Measurements from ENCODE around the gene ANP32E.

The ANP32E gene

GRCh38 chr1:150186789-150187559 is 48.9 kb downstream of the ANP32E start:
- TF ChIP-seq TAF1 (IDR thresholded peaks at IDR 0.05; ENCODE audit: borderline replicate concordance, insufficient read depth, low read length), result no peak
- TF ChIP-seq FOXP2 (optimal IDR thresholded peaks at IDR 0.05; ENCODE audit: borderline replicate concordance, extremely low read depth, extremely low read length, insufficient read depth), result no peak
- TF ChIP-seq SIN3A (IDR thresholded peaks at IDR 0.05; ENCODE audit: borderline replicate concordance, insufficient read depth, low read length), result no peak
- TF ChIP-seq POLR2AphosphoS5 (IDR thresholded peaks at IDR 0.05; ENCODE audit: low read depth, low read length), result no peak
- TF ChIP-seq REST (IDR thresholded peaks at IDR 0.05; ENCODE audit: insufficient read depth in 1 of 2, low read depth in 2 of 2, low read length in 2 of 2), result no peak

GRCh38 chr1:150185481-150185880 is 50.4 kb downstream of the ANP32E start:
- TF ChIP-seq POLR2AphosphoS5 (IDR thresholded peaks at IDR 0.05; ENCODE audit: low read depth, low read length) (no peak), SIN3A (IDR thresholded peaks at IDR 0.05; ENCODE audit: borderline replicate concordance, insufficient read depth, low read length) (no peak), FOXP2 (optimal IDR thresholded peaks at IDR 0.05; ENCODE audit: borderline replicate concordance, extremely low read depth, extremely low read length, insufficient read depth) (no peak), TAF1 (IDR thresholded peaks at IDR 0.05; ENCODE audit: borderline replicate concordance, insufficient read depth, low read length) (no peak), REST (IDR thresholded peaks at IDR 0.05; ENCODE audit: insufficient read depth in 1 of 2, low read depth in 2 of 2, low read length in 2 of 2) (no peak)

DNA sequence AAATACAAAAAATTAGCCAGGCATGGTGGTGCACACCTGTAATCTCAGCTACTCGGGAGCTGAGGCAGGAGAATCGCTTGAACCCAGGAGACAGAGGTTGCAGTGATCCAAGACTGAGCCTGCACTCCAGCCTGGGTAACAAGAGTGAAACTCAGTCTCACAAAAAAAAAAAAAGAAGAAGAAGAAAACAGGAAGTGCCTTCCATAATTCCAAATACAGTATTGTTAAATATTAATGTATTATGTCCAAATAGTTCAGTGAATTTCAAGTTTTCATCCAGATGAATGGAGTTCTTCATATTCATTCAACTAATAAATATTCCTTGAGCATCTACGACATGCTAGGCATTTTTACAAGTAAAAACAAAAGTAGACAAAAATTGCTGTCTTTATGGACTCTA is 52.9 kb downstream of the ANP32E start:
- TF ChIP-seq REST (IDR thresholded peaks at IDR 0.05; ENCODE audit: insufficient read depth in 1 of 2, low read depth in 2 of 2, low read length in 2 of 2) (no peak), POLR2AphosphoS5 (IDR thresholded peaks at IDR 0.05; ENCODE audit: low read depth, low read length) (no peak), SIN3A (IDR thresholded peaks at IDR 0.05; ENCODE audit: borderline replicate concordance, insufficient read depth, low read length) (no peak), FOXP2 (optimal IDR thresholded peaks at IDR 0.05; ENCODE audit: borderline replicate concordance, extremely low read depth, extremely low read length, insufficient read depth) (no peak), TAF1 (IDR thresholded peaks at IDR 0.05; ENCODE audit: borderline replicate concordance, insufficient read depth, low read length) (no peak)

GRCh38 chr1:150182247-150182646 is 53.7 kb downstream of the ANP32E start:
- no peak for TF ChIP-seq POLR2AphosphoS5 (IDR thresholded peaks at IDR 0.05; ENCODE audit: low read depth, low read length)
- no peak for TF ChIP-seq REST (IDR thresholded peaks at IDR 0.05; ENCODE audit: insufficient read depth in 1 of 2, low read depth in 2 of 2, low read length in 2 of 2)
- no peak for TF ChIP-seq SIN3A (IDR thresholded peaks at IDR 0.05; ENCODE audit: borderline replicate concordance, insufficient read depth, low read length)
- no peak for TF ChIP-seq TAF1 (IDR thresholded peaks at IDR 0.05; ENCODE audit: borderline replicate concordance, insufficient read depth, low read length)
- no peak for TF ChIP-seq FOXP2 (optimal IDR thresholded peaks at IDR 0.05; ENCODE audit: borderline replicate concordance, extremely low read depth, extremely low read length, insufficient read depth)

Data from PFSK-1 (cell line).